Activated CD4-positive, alpha-beta T cell treated with anti-CD3 and anti-CD28 coated beads, Interleukin-2, amount 10 ng/mL, durations not matched to agents 24 days and 14 days (primary cell): ENCODE measurements around the gene SAV1. TPM values are rescaled to one million over a fixed set of nuclear protein-coding genes. Genes with fewer than 3 reads are reported as not detected.
"Not testable (repeated sequence)": the region's sequence is repeated elsewhere in the genome, so short reads cannot be mapped to it uniquely, and the experiment has no call there.

Experiments
- DNase-seq: peaks from one replicate; pipeline ENCODE4 v3.0.0; 2022
- H3K27ac Mint-ChIP-seq: one replicate; pipeline ENCODE4 v1.8.0; 2022; ENCODE audit warnings: mild to moderate bottlenecking, mixed read lengths
- H3K27me3 Mint-ChIP-seq: one replicate; pipeline ENCODE4 v1.8.0; 2022; ENCODE audit warnings: mixed read lengths
- H3K36me3 Mint-ChIP-seq: one replicate; pipeline ENCODE4 v1.8.0; 2022; ENCODE audit warnings: low read depth, mild to moderate bottlenecking, mixed read lengths
- H3K4me1 Mint-ChIP-seq: one replicate; pipeline ENCODE4 v1.8.0; 2021; ENCODE audit warnings: mixed read lengths
- H3K4me3 Mint-ChIP-seq: one replicate; pipeline ENCODE4 v1.8.0; 2022; ENCODE audit warnings: mild to moderate bottlenecking, moderate library complexity, mixed read lengths
- H3K9me3 Mint-ChIP-seq: one replicate; pipeline ENCODE4 v1.8.0; 2021; ENCODE audit warnings: mixed read lengths
- intact Hi-C: fragments of 100-400 bp; cut with micrococcal nuclease; formaldehyde crosslinking; loops from one replicate; pipeline ENCODE4 v1.15.1; 2023
- total RNA-seq: library from RNA; stranded (reverse); gene quantifications from 2 replicates; pipeline ENCODE4 v1.2.3, GENCODE V29; 2022

SAV1 gene
- total RNA-seq, 1 donor from 2014 or later, result 10.8 TPM

GRCh38 chr14:50675597-50675996, 7.5 kb upstream of the SAV1 start:
- Mint-ChIP-seq H3K27ac (no peak overlapping the region), H3K36me3 (no peaks in the 10 kb centered on the region), H3K9me3 (no peaks in the 10 kb centered on the region), H3K4me1 (peaks cover 9% of the 10 kb centered on the region), H3K4me3 (no peak overlapping the region), H3K27me3 (peaks cover 2% of the 10 kb centered on the region)
- intact Hi-C loops, result no loop called here
- no peak for DNase-seq

- H3K36me3 Mint-ChIP-seq, result no peaks in the 10 kb centered on the region
- H3K4me1 Mint-ChIP-seq, result peaks cover 11% of the 10 kb centered on the region
- no peak for DNase-seq
- H3K4me3 Mint-ChIP-seq, result no peak overlapping the region
- no peaks in the 10 kb centered on the region for H3K9me3 Mint-ChIP-seq
- no peak overlapping the region for H3K27ac Mint-ChIP-seq
- intact Hi-C loops, result no loop called here
- peaks cover 2% of the 10 kb centered on the region for H3K27me3 Mint-ChIP-seq
Observed at GRCh38 chr14:50670866-50671256, 2.8 kb upstream of the SAV1 start.

GRCh38 chr14:50670196-50670865, 2.2 kb upstream of the SAV1 start:
- no peak overlapping the region for H3K27ac Mint-ChIP-seq
- intact Hi-C loops, result no loop called here
- DNase-seq, result no peak
- H3K4me1 Mint-ChIP-seq, result peaks cover 11% of the 10 kb centered on the region
- H3K4me3 Mint-ChIP-seq, result no peak overlapping the region
- peaks cover 2% of the 10 kb centered on the region for H3K27me3 Mint-ChIP-seq
- no peaks in the 10 kb centered on the region for H3K9me3 Mint-ChIP-seq
- no peaks in the 10 kb centered on the region for H3K36me3 Mint-ChIP-seq

GRCh38 chr14:50669441-50669986, 1.4 kb upstream of the SAV1 start:
- no peak overlapping the region for H3K27ac Mint-ChIP-seq
- H3K4me3 Mint-ChIP-seq, result no peak overlapping the region
- peaks cover 11% of the 10 kb centered on the region for H3K4me1 Mint-ChIP-seq
- intact Hi-C loops, result loop anchor here (5.0 kb wide), 2 partner anchors 62 to 108 kb away; no protein-coding TSS in a partner anchor
- H3K27me3 Mint-ChIP-seq, result peaks cover 2% of the 10 kb centered on the region
- no peak for DNase-seq
- H3K9me3 Mint-ChIP-seq, result no peaks in the 10 kb centered on the region
- H3K36me3 Mint-ChIP-seq, result no peaks in the 10 kb centered on the region

GRCh38 chr14:50668826-50669143, 679 bp upstream of the SAV1 start:
- H3K36me3 Mint-ChIP-seq, result peaks cover 2% of the 10 kb centered on the region
- no peaks in the 10 kb centered on the region for H3K9me3 Mint-ChIP-seq
- H3K4me3 Mint-ChIP-seq, result no peak overlapping the region
- peaks cover 13% of the 10 kb centered on the region for H3K4me1 Mint-ChIP-seq
- peaks cover 2% of the 10 kb centered on the region for H3K27me3 Mint-ChIP-seq
- no peak overlapping the region for H3K27ac Mint-ChIP-seq
- DNase-seq, result no peak
- intact Hi-C loops, result loop anchor here (1.0 to 5.0 kb wide), 5 partner anchors 58 to 192 kb away; partner anchors contain the start of gene NIN

- no peak overlapping the region for H3K4me3 Mint-ChIP-seq
- peaks cover 2% of the 10 kb centered on the region for H3K27me3 Mint-ChIP-seq
- peaks cover 7% of the 10 kb centered on the region for H3K36me3 Mint-ChIP-seq
- peak overlapping the region; percentile 50 for H3K27ac Mint-ChIP-seq
- DNase-seq, result no peak
- peaks cover 14% of the 10 kb centered on the region for H3K4me1 Mint-ChIP-seq
- no peaks in the 10 kb centered on the region for H3K9me3 Mint-ChIP-seq
- intact Hi-C loops, result loop anchor here (5.0 kb wide), 2 partner anchors 60 to 110 kb away; no protein-coding TSS in a partner anchor
Observed at GRCh38 chr14:50667684-50667995, 466 bp downstream of the SAV1 start.

- H3K27me3 Mint-ChIP-seq, result peaks cover 2% of the 10 kb centered on the region
- peaks cover 14% of the 10 kb centered on the region for H3K4me1 Mint-ChIP-seq
- H3K27ac Mint-ChIP-seq, result peak overlapping the region; percentile 50
- H3K9me3 Mint-ChIP-seq, result no peaks in the 10 kb centered on the region
- H3K4me3 Mint-ChIP-seq, result no peak overlapping the region
- intact Hi-C loops, result loop anchor here (5.0 kb wide), 2 partner anchors 60 to 110 kb away; no protein-coding TSS in a partner anchor
- peaks cover 7% of the 10 kb centered on the region for H3K36me3 Mint-ChIP-seq
- DNase-seq, result peak; percentile 71
Observed at GRCh38 chr14:50666772-50667683, 1.1 kb downstream of the SAV1 start.

GRCh38 chr14:50665300-50665699, 2.8 kb downstream of the SAV1 start:
- H3K4me3 Mint-ChIP-seq, H3K27me3 Mint-ChIP-seq, H3K9me3 Mint-ChIP-seq, DNase-seq, H3K27ac Mint-ChIP-seq: not testable (repeated sequence)
- Mint-ChIP-seq H3K36me3 (peaks cover 12% of the 10 kb centered on the region), H3K4me1 (peaks cover 14% of the 10 kb centered on the region)
- intact Hi-C loops, result loop anchor here (5.0 kb wide), 2 partner anchors 58 to 112 kb away; no protein-coding TSS in a partner anchor

GRCh38 chr14:50664579-50664978, 3.5 kb downstream of the SAV1 start:
- DNase-seq, intact Hi-C loops, H3K4me3 Mint-ChIP-seq, H3K27ac Mint-ChIP-seq, H3K9me3 Mint-ChIP-seq, H3K27me3 Mint-ChIP-seq: not testable (repeated sequence)
- peaks cover 14% of the 10 kb centered on the region for H3K4me1 Mint-ChIP-seq
- H3K36me3 Mint-ChIP-seq, result peaks cover 14% of the 10 kb centered on the region

- DNase-seq, result no peak
- no peaks in the 10 kb centered on the region for H3K9me3 Mint-ChIP-seq
- no peaks in the 10 kb centered on the region for H3K27me3 Mint-ChIP-seq
- no peak overlapping the region for H3K4me3 Mint-ChIP-seq
- peaks cover 4% of the 10 kb centered on the region for H3K4me1 Mint-ChIP-seq
- intact Hi-C loops, result no loop called here
- H3K36me3 Mint-ChIP-seq, result peaks cover 14% of the 10 kb centered on the region
- no peak overlapping the region for H3K27ac Mint-ChIP-seq
Observed at GRCh38 chr14:50659327-50659974, 8.7 kb downstream of the SAV1 start.

- peaks cover 8% of the 10 kb centered on the region for H3K36me3 Mint-ChIP-seq
- H3K27me3 Mint-ChIP-seq, result no peaks in the 10 kb centered on the region
- intact Hi-C loops, result no loop called here
- no peaks in the 10 kb centered on the region for H3K9me3 Mint-ChIP-seq
- peaks cover 2% of the 10 kb centered on the region for H3K4me1 Mint-ChIP-seq
- H3K27ac Mint-ChIP-seq, result no peak overlapping the region
- H3K4me3 Mint-ChIP-seq, result no peak overlapping the region
- DNase-seq, result no peak
Observed at GRCh38 chr14:50658203-50658602, 9.9 kb downstream of the SAV1 start.

- Mint-ChIP-seq H3K4me1 (no peaks in the 10 kb centered on the region), H3K9me3 (no peaks in the 10 kb centered on the region), H3K4me3 (no peak overlapping the region), H3K36me3 (peaks cover 6% of the 10 kb centered on the region), H3K27ac (no peak overlapping the region), H3K27me3 (no peaks in the 10 kb centered on the region)
- DNase-seq, result no peak
- intact Hi-C loops, result no loop called here
Observed at GRCh38 chr14:50657753-50658152, 10.4 kb downstream of the SAV1 start.

- H3K4me1 Mint-ChIP-seq, result no peaks in the 10 kb centered on the region
- intact Hi-C loops, result no loop called here
- H3K27me3 Mint-ChIP-seq, result no peaks in the 10 kb centered on the region
- no peaks in the 10 kb centered on the region for H3K9me3 Mint-ChIP-seq
- H3K36me3 Mint-ChIP-seq, result peaks cover 6% of the 10 kb centered on the region
- no peak overlapping the region for H3K4me3 Mint-ChIP-seq
- H3K27ac Mint-ChIP-seq, result no peak overlapping the region
- no peak for DNase-seq
Observed at GRCh38 chr14:50656776-50657175, 11.3 kb downstream of the SAV1 start.

- intact Hi-C loops, result no loop called here
- Mint-ChIP-seq H3K27ac (no peak overlapping the region), H3K4me1 (no peaks in the 10 kb centered on the region), H3K9me3 (no peaks in the 10 kb centered on the region), H3K4me3 (no peak overlapping the region), H3K27me3 (no peaks in the 10 kb centered on the region), H3K36me3 (no peaks in the 10 kb centered on the region)
- no peak for DNase-seq
Observed at GRCh38 chr14:50649691-50650090, 18.4 kb downstream of the SAV1 start.
